ENCODE data around the gene PVRIG. TPM values are rescaled to one million over a fixed set of nuclear protein-coding genes. Genes with fewer than 3 reads are reported as not detected.
"Not testable (repeated sequence)": the region's sequence is repeated elsewhere in the genome, so short reads cannot be mapped to it uniquely, and the experiment has no call there.

PVRIG gene
- total and polyA plus RNA-seq, 4 donors = 0.41 to 1.6 (median 0.67) TPM

- 49 to 61% methylated on average over 12 of the region's 12 CpGs for WGBS, 2 donors
- H3K9ac ChIP-seq (ENCODE audit: insufficient read depth in 1 of 2, low read length in 2 of 2); H3K27me3 ChIP-seq (ENCODE audit: control insufficient read depth in 3 of 3, insufficient read depth in 3 of 3, low read length in 2 of 3); H3K4me1 ChIP-seq (ENCODE audit: control insufficient read depth in 5 of 5, insufficient read depth in 5 of 5, low read length in 5 of 5); H3K4me3 ChIP-seq; H3K36me3 ChIP-seq (ENCODE audit: control insufficient read depth in 4 of 4, insufficient read depth in 4 of 4, low read length in 4 of 4); ATAC-seq (ENCODE audit: insufficient read depth, low FRiP score); DNase-seq; H3K9me3 ChIP-seq (ENCODE audit: control insufficient read depth in 4 of 4, insufficient read depth in 3 of 4, low read length in 3 of 4); H3K27ac ChIP-seq (ENCODE audit: low read depth in 1 of 2, low read length in 1 of 2): not testable (repeated sequence)
Observed at GRCh38 chr7:100243385-100243784, 23.6 kb downstream of the PVRIG start.

DNA sequence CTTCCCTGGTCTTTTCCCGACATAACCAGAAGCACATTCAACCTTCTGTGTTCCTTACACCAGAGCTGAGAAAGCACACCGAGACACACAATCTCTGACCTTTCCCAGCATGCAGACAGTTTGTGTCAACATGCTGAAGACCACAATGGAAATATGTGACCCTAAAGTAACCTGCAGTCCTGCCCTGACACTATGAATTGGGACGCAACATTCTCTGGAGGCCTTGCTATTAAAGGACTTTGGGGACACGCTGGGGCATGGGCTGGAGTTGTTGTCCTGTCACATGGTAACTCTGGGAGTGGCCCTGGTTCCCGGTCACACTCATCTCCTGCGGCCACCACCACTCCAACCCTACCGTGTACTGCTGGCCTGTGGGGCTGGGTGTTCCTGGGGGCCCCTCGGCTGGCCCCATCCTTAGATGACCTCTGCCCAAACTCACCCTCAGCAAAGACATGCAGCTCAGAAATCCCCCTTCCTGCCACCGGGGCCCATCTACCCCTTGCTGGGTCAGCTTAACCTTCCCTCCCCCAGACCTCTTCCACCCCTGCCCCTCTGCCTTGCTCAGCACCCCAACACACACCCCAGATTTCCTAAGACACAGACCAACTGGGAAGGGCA is 25.3 kb downstream of the PVRIG start:
- not testable (repeated sequence) for ATAC-seq (ENCODE audit: insufficient read depth, low FRiP score); H3K4me3 ChIP-seq; H3K9me3 ChIP-seq (ENCODE audit: control insufficient read depth in 4 of 4, insufficient read depth in 3 of 4, low read length in 3 of 4); H3K27ac ChIP-seq (ENCODE audit: low read depth in 1 of 2, low read length in 1 of 2); H3K4me1 ChIP-seq (ENCODE audit: control insufficient read depth in 5 of 5, insufficient read depth in 5 of 5, low read length in 5 of 5); H3K36me3 ChIP-seq (ENCODE audit: control insufficient read depth in 4 of 4, insufficient read depth in 4 of 4, low read length in 4 of 4); H3K27me3 ChIP-seq (ENCODE audit: control insufficient read depth in 3 of 3, insufficient read depth in 3 of 3, low read length in 2 of 3); DNase-seq; H3K9ac ChIP-seq (ENCODE audit: insufficient read depth in 1 of 2, low read length in 2 of 2)
- WGBS, 2 donors = 75 to 76% methylated on average over 9 of the region's 9 CpGs

GRCh38 chr7:100246121-100246864 is 26.5 kb downstream of the PVRIG start:
- H3K9ac ChIP-seq (ENCODE audit: insufficient read depth in 1 of 2, low read length in 2 of 2); H3K27ac ChIP-seq (ENCODE audit: low read depth in 1 of 2, low read length in 1 of 2); DNase-seq; H3K4me1 ChIP-seq (ENCODE audit: control insufficient read depth in 5 of 5, insufficient read depth in 5 of 5, low read length in 5 of 5); H3K27me3 ChIP-seq (ENCODE audit: control insufficient read depth in 3 of 3, insufficient read depth in 3 of 3, low read length in 2 of 3); H3K4me3 ChIP-seq; H3K36me3 ChIP-seq (ENCODE audit: control insufficient read depth in 4 of 4, insufficient read depth in 4 of 4, low read length in 4 of 4); H3K9me3 ChIP-seq (ENCODE audit: control insufficient read depth in 4 of 4, insufficient read depth in 3 of 4, low read length in 3 of 4); ATAC-seq (ENCODE audit: insufficient read depth, low FRiP score): not testable (repeated sequence)
- 88 to 94% methylated on average over 11 to 15 of the region's 15 CpGs for WGBS, 2 donors

DNA sequence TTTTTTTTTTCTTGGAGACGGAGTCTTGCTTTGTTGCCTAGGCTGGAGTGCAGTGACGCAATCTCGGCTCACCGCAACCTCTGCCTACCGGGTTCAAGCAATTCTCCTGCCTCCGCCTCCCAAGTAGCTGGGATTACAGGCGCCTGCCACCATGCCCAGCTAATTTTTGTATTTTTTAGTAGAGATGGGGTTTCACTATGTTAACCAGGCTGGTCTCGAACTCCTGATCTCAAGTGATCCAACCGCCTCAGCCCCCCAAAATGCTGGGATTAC is 27.1 kb downstream of the PVRIG start:
- DNase-seq; H3K9ac ChIP-seq (ENCODE audit: insufficient read depth in 1 of 2, low read length in 2 of 2); H3K4me3 ChIP-seq; H3K9me3 ChIP-seq (ENCODE audit: control insufficient read depth in 4 of 4, insufficient read depth in 3 of 4, low read length in 3 of 4); H3K4me1 ChIP-seq (ENCODE audit: control insufficient read depth in 5 of 5, insufficient read depth in 5 of 5, low read length in 5 of 5); H3K27ac ChIP-seq (ENCODE audit: low read depth in 1 of 2, low read length in 1 of 2); ATAC-seq (ENCODE audit: insufficient read depth, low FRiP score); H3K36me3 ChIP-seq (ENCODE audit: control insufficient read depth in 4 of 4, insufficient read depth in 4 of 4, low read length in 4 of 4); H3K27me3 ChIP-seq (ENCODE audit: control insufficient read depth in 3 of 3, insufficient read depth in 3 of 3, low read length in 2 of 3): not testable (repeated sequence)
- WGBS, 2 donors = 79 to 84% methylated on average over 9 of the region's 9 CpGs

- Histone ChIP-seq H3K9me3 (ENCODE audit: control insufficient read depth in 4 of 4, insufficient read depth in 3 of 4, low read length in 3 of 4) (no peaks in the 10 kb centered on the region), H3K4me3 (no peak overlapping the region), H3K36me3 (ENCODE audit: control insufficient read depth in 4 of 4, insufficient read depth in 4 of 4, low read length in 4 of 4) (no peaks in the 10 kb centered on the region), H3K27ac (ENCODE audit: low read depth in 1 of 2, low read length in 1 of 2) (no peak overlapping the region), H3K9ac (ENCODE audit: insufficient read depth in 1 of 2, low read length in 2 of 2) (no peak overlapping the region), H3K4me1 (ENCODE audit: control insufficient read depth in 5 of 5, insufficient read depth in 5 of 5, low read length in 5 of 5) (peaks cover 0 to 3% (median 0%) of the 10 kb centered on the region in 5 donors), H3K27me3 (ENCODE audit: control insufficient read depth in 3 of 3, insufficient read depth in 3 of 3, low read length in 2 of 3) (no peaks in the 10 kb centered on the region)
- ATAC-seq (ENCODE audit: insufficient read depth, low FRiP score) (no peak), DNase-seq (peak; percentile 19 to 48 (median 38))
- TF ChIP-seq CTCF (IDR thresholded peaks at IDR 0.05; ENCODE audit: control extremely low read depth, extremely low read depth) = no peak
- WGBS, 2 donors = 54 to 55% methylated on average over 11 of the region's 11 CpGs
Observed at GRCh38 chr7:100247152-100247757, 27.5 kb downstream of the PVRIG start.
